HG03342 (cell line): Measurements from ENCODE around the gene NEMF.
"Not testable (repeated sequence)": the region's sequence is repeated elsewhere in the genome, so short reads cannot be mapped to it uniquely, and the experiment has no call there.

Experiments used
- ATAC-seq: cut with Tn5 transposase; IDR thresholded peaks from one replicate; pipeline ENCODE4 v1.9.1; 2021; ENCODE audit warnings: mild to moderate bottlenecking, moderate library complexity; ENCODE audit not compliant: unreplicated experiment

The NEMF gene, protein sequence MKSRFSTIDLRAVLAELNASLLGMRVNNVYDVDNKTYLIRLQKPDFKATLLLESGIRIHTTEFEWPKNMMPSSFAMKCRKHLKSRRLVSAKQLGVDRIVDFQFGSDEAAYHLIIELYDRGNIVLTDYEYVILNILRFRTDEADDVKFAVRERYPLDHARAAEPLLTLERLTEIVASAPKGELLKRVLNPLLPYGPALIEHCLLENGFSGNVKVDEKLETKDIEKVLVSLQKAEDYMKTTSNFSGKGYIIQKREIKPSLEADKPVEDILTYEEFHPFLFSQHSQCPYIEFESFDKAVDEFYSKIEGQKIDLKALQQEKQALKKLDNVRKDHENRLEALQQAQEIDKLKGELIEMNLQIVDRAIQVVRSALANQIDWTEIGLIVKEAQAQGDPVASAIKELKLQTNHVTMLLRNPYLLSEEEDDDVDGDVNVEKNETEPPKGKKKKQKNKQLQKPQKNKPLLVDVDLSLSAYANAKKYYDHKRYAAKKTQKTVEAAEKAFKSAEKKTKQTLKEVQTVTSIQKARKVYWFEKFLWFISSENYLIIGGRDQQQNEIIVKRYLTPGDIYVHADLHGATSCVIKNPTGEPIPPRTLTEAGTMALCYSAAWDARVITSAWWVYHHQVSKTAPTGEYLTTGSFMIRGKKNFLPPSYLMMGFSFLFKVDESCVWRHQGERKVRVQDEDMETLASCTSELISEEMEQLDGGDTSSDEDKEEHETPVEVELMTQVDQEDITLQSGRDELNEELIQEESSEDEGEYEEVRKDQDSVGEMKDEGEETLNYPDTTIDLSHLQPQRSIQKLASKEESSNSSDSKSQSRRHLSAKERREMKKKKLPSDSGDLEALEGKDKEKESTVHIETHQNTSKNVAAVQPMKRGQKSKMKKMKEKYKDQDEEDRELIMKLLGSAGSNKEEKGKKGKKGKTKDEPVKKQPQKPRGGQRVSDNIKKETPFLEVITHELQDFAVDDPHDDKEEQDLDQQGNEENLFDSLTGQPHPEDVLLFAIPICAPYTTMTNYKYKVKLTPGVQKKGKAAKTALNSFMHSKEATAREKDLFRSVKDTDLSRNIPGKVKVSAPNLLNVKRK

DNA sequence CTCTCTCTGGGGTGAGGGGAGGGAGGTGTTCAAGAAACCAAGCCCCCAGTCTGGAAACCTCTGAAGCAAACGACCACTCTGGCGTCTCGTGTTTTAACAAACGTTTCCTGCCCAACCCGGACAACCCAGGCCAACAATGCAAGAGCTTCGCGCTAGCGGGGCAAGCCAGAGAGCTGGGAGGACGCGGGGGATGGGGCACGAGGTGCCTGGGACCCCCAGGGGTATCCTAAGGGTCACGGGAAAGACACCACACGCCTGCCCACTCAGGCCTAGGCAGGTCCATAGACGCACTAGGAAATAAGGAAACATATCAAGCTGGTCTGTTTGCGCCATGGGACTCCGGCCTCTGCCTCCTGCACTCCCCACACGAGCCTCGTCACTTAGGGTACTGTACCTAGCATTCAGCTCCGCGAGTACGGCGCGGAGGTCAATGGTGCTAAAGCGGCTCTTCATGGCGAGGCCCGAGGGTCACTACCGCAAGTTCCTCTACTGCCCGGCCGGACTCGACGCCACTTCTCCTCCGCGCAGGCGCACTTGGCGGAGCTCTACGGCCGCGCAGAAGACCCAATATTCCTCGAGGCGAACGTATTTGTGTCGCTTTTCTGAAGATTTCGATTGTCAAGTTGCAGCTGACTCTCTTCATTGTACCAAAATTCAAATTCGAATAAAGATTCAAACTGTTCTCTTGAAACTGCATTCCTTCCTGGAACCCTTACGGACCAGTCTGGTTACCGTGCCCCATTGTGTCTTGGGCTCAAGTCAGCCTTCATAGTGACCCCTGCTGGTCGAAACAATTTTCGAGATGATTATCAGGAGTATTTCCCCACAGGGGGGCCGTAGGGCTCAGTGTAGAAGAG is at the start of gene NEMF:
TSS of gene NEMF (minus strand) at position 488 of the 857 bp plus-strand sequence. CDS start at position 453, 35 bp downstream.
- ATAC-seq: peak; percentile 87

DNA sequence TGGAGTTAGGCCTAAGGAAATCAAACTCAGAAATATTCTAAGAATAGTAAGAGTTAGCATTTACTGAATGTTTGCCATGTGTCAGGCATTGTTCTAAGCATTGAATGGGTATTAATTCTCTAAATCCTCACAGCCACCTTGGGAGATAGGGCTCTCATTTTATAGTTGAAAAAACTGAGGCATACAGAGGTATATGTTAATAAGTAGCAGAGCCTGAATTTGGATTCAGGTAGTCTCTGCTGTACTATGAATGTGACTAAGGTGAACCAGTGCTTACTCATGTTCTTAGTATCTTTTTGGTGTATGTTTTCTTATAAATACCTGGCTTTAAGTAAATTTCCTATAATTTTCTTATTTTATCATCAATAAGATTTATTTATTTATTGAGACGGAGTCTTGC is 48.4 kb upstream of the NEMF start:
- no peak for ATAC-seq

DNA sequence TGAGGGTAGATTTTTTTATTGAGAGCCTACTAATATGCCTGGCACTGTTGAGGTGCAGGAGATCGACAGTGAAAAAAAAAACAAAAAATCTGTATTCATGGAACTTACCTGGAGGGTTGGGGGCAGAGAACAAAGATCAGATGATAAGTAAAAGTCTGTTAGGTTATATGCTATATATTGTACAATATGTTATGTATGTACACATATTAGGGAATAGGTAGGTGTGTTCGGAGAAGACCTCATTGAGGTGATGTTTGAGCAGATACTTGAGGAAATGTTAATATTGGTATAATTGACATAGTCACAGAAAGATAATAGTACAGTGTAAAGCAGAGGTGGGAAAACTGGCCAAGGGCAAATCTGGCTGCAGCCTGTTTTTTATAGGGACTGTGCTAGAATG is 45.9 kb upstream of the NEMF start:
- ATAC-seq: no peak

DNA sequence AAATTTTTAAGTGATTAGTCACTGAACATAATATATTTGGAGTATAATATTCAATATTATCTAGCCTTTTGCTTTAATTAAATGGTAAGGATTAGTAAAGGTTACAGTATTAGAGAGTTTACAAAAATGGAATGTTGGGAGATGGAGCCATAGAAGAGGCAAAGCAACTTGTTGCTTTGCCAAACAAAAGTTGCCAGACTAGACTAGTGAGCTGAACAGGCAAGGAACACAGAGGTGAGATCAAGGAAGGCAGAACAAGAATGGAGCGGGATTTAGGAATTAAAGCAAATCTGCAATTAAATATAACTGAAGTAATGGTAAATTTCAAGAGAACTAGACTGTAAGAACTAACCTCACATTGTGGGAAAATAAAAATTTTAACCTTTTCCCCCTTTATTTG is 45.4 kb upstream of the NEMF start:
- no peak for ATAC-seq

DNA sequence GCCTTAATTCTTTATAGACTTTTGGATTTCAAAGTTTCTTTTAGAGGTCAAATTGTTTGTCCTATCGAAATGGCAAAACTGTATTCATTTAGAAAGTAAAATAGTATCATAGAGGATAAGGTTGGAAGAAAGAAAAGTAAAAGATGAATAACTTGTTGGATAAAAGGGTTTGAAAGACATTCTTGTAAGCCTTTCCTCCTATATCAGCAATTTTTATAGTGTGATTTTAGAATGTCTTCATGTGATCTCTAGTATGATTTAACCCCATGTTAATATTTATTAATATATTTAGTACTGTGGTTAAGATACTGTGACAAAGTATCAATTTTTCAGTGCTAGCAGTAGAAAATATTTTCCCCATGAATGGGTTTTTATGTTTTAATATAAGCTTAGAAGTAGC is 44.8 kb upstream of the NEMF start:
- no peak for ATAC-seq

DNA sequence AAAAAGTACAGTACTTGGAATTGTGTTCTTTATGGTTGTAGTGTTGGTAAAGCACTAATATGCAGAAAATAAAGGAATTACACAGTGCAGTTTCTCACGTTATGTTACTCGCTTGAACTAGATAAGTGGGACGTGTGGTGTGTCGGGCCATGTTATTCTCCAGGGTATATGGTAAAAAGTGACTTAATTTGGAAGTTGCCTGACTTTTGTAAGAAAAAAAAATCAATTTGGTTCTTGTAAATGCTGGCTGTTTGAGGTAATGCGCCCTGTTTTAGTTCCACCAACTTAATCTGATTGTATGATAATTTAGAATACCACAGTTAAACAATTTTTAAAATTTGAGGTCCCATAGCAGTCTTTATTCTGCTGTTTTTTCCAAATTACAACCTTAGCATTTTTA is 44.4 kb upstream of the NEMF start:
- no peak for ATAC-seq

DNA sequence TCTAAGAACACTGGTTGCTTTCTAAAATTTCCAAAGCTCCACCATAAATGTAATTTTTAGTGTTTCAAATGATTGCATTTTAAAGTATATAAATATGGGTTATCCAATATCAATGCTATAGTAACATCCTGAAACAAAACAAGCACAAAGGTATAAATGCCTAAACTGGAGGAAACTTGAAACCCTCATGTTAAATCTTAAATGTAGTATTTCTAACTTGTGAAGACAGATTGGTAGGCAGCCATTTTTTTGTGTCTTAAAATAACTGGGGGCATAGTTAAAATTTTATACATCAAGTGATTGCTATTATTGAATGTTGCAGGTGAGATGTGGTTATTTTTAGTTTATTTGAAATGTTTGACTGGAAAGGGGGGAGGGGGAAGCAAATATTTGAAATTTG is 43.7 kb upstream of the NEMF start:
- not testable (repeated sequence) for ATAC-seq

DNA sequence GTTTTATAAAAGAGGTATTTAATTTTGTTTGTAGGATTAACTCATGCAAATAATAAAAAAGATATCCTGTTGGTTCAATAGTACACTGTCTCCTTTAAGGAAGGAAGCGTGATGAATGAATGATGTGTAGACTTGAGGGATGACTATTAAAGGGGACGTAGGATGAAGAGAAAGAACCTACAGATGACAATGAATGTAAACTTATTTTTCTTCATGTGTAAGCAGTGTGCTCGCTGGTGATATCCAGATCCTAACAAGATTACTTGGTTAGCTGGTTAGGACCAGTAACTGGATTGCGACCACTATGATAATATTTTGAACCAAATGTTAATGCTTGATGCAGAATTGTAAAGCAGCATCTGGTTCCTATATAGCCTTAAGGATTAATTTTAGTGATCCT is 42.9 kb upstream of the NEMF start:
- no peak for ATAC-seq

DNA sequence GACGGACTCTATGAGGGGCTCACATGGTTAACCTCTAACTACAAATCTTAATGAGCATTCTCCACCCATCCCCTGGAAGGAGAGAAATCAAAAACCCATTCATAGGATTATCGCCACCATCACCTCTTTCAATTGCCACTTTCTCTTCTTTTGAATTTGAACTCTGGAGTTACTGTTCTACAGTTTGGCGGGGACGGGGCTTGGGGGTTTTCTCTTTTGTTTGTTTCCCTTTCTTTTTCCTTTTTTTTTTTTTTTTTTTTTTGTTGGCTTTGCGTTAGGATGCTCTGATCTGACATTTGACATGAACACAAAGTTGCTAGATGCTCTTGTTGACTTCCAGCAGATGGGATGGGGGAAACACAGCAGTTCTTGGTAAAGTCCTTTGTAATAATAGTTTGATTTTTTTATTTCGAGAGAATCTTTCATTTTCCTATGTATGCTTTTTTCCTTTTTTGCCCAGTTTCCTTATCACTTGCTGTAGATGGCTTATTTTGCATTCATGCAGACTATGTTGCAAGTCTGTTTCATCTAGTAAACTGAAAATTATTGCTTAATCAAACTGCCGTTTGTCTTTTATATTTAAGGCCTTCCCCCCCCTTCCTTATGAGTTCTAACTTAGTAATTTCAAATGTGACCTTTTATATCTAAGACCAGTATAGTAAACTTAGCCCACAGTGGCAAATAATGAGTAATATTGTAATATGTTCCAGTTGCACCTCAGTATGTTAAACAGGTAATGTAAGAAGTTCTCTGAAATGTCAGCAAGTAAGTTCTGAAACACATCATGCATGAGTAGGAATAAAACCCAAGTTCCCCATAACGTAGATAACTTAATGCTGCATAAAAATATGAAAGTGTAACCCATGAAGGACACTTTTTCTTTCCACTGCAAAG is 41.9 kb upstream of the NEMF start:
- not testable (repeated sequence) for ATAC-seq

DNA sequence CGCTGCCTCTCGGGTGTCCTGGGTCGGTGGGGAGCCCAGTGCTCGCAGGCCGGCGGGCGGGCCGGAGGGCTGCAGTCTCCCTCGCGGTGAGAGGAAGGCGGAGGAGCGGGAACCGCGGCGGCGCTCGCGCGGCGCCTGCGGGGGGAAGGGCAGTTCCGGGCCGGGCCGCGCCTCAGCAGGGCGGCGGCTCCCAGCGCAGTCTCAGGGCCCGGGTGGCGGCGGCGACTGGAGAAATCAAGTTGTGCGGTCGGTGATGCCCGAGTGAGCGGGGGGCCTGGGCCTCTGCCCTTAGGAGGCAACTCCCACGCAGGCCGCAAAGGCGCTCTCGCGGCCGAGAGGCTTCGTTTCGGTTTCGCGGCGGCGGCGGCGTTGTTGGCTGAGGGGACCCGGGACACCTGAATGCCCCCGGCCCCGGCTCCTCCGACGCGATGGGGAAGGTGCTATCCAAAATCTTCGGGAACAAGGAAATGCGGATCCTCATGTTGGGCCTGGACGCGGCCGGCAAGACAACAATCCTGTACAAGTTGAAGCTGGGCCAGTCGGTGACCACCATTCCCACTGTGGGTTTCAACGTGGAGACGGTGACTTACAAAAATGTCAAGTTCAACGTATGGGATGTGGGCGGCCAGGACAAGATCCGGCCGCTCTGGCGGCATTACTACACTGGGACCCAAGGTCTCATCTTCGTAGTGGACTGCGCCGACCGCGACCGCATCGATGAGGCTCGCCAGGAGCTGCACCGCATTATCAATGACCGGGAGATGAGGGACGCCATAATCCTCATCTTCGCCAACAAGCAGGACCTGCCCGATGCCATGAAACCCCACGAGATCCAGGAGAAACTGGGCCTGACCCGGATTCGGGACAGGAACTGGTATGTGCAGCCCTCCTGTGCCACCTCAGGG is 41.0 kb upstream of the NEMF start:
- peak; percentile 33 for ATAC-seq

DNA sequence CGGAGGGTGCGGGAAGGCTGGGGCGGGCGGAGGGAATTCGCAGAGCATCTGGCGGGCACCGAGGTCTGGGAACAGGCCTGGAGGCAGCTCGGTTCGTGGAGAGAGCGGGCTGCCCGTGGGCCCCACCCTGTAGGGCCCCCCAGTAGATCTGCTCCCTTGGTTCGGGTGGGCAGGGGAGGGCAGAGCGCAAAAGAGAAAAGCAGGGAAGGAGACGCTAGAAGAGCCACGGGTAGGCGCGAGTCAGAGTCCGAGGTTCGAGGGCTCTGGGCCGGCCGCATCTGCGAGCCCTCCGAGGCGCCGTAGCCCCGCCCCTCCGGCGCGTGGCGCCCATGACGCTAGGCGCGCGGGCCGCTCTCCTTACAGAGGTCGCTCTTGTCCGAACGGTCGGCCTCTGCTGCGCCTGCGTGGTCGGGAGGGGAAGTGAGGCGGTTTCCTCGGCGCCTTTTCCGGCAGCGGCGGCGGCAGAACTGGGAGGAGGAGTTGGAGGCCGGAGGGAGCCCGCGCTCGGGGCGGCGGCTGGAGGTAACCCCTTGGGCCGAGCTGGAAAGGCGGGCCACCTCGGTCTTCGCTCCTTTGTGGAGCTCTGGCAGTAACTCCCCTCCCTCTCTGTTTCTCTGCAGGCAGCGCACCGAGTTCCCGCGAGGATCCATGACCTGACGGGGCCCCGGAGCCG is 40.2 kb upstream of the NEMF start, which contains the start of gene ARF6:
TSS of gene ARF6 (plus strand) at position 447 of the 673 bp plus-strand sequence. CDS start 655 bp downstream, outside the sequence.
- ATAC-seq: peak; percentile 81

DNA sequence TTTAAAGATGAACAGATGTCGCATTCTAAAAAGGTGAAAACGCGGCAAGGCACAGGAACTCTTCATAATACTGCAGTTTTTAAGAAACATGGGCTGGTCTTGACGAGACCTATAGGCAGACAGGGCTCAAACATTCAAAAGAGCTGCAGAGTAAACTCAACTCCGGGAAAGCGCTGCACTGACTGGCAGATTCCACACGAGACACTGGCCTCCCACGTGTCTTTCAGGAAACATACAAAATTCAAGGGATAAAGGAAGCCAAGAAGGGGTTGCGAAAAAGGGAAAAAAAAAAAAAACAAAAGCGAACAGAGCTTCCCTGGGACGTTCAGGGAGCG is 39.7 kb upstream of the NEMF start:
- ATAC-seq: peak; percentile 32

DNA sequence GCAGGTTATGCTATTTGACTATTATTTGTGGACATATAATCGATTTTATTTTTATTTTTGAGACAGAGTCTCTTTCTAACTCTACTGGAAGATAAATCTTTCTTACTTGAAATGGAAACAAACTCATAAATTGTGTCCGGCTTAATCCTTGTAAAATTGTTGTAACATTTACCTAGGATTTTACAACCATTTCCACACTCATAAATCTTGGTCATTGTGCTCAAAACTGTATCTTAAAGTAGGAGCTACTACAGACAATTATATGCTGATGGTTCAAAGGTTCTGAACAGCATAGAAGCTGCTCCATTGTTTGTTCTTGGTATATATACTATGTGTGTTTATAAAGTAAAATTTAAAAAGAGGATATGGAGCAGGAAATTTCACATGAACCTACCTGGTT is 35.7 kb upstream of the NEMF start:
- no peak for ATAC-seq

DNA sequence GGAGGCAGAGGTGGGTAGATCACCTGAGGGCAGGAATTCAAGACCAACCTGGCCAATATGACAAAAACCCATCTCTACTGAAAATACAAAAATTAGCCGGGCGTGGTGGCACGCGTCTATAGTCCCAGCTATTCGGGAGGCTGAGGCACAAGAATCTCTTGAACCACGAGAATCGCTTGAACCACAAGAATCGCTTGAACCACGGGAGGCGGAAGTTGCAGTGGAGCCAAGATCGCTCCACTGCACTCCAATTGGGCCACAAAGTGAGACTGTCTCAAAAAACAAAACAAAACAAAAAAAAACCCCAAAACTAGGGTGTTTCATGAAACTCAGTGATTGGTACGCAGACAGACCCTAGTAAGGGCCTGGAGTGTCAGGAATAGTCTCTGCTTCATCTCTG is 33.9 kb upstream of the NEMF start:
- ATAC-seq: no peak

DNA sequence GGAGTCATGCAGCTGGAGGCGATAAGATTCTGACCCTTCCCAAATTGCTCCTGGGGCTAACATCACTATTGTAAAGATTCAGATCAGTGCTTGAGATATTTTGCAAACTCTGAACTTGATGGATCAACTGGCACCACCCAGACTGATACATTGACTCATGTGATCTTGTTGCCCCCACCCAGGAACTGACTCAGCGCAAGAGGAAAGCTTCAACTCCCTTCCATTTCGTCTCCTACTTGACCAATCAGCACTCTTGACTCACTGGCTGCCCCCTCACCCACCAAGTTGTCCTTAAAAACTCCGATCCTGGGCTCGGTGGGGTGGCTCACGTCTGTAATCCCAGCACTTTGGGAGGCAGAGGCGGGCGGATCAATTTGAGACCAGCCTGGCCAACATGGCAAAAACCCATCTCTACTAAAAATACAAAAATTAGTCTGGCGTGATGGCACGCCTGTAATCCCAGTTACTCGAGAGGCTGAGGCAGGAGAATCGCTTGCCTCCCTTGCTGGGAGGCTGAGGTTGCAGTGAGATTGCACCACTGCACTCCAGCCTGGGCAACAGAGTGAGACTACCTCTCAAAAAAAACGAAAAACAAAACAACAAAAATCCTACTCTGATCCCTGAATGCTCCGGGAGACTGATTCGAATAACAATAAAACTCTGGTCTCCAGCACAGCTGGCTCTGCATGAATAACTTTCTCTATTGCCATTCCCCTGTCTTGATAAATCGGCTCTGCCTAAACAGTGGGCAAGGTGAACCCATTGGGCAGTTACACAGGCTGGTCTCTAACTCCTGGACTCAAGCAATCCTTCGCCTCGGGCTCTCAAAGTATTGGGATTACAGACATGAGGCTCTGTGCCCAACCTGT is 30.5 kb upstream of the NEMF start:
- ATAC-seq: no peak

DNA sequence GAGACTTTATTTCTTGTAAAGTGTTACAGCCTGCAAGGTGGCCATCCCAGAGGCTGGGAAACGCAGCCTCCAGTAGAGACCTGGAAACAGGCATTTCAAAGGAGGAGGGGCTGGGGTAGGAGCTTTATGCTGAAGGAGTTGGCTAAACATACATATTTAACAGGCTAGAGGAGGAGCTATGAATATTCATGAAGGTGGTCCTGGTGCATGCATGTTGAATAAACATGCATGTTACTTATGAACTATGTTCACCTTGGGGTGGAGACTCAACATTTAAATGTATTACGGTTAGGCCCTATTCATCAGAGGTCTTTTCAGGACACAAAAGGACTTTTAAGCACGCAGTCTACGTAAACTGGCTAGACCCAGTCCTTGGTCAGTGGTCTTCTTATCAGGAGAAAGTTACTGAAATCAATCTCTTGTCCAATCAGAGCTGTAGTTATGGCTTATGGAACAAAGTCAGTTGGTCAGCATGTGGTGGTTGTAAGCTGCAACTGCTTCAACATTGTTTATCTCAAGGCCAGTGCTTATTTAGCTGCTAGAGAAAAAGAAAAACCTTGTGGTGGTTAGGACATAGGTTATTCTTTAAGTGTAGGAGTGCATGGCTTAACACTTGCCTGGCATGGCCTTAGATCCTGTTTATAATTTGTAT is 28.9 kb upstream of the NEMF start:
- no peak for ATAC-seq
